Measurements from ENCODE around the gene FNIP2. TPM values are rescaled to one million over a fixed set of nuclear protein-coding genes. Genes with fewer than 3 reads are reported as not detected.
"Not testable (repeated sequence)": the region's sequence is repeated elsewhere in the genome, so short reads cannot be mapped to it uniquely, and the experiment has no call there.

FNIP2 gene
- total and polyA plus RNA-seq, 2 donors (not counting 1 experiment from before 2014, with no cell fraction given): 0.03 to 0.17 TPM

- ATAC-seq (ENCODE audit: low read depth); H3K9ac ChIP-seq (ENCODE audit: low read length); H3K27ac Mint-ChIP-seq; H3K27me3 ChIP-seq (replicated peaks in 1 of 4; ENCODE audit: control extremely low read depth in 1 of 4, control insufficient read depth in 3 of 4, insufficient read depth in 4 of 4, low read length in 3 of 4); H3K9me3 Mint-ChIP-seq (ENCODE audit: insufficient read depth); H3K36me3 ChIP-seq (replicated peaks in 1 of 2; ENCODE audit: control extremely low read depth in 1 of 2, control insufficient read depth in 1 of 2, extremely low read depth in 1 of 2, insufficient read depth in 2 of 2, low read length in 1 of 2); H3K4me3 ChIP-seq (ENCODE audit: control extremely low read depth in 1 of 5, extremely low read depth in 1 of 5, insufficient read depth in 1 of 5, low read depth in 2 of 5, low read length in 4 of 5); H3K4me3 Mint-ChIP-seq; CTCF ChIA-PET; H3K4me1 ChIP-seq (ENCODE audit: control insufficient read depth in 2 of 2, insufficient read depth in 2 of 2, low read length in 2 of 2); POLR2A ChIA-PET; H2AFZ ChIP-seq (ENCODE audit: insufficient read depth, low read depth, low read length, poor library complexity, severe bottlenecking); H3K79me2 ChIP-seq (ENCODE audit: control insufficient read depth, insufficient read depth, low read length); H3K4me1 Mint-ChIP-seq; H4K20me1 ChIP-seq (ENCODE audit: control insufficient read depth, insufficient read depth, low read length, poor library complexity, severe bottlenecking); H3K27me3 Mint-ChIP-seq; H3K4me2 ChIP-seq (replicated peaks; ENCODE audit: low read depth, low read length, poor library complexity, severe bottlenecking); DNase-seq; H3K9me3 ChIP-seq (ENCODE audit: control extremely low read depth in 1 of 3, control insufficient read depth in 2 of 3, insufficient read depth in 1 of 3, low read length in 2 of 3); H3K27ac ChIP-seq (ENCODE audit: low read length in 2 of 2); intact Hi-C loops (cut with micrococcal nuclease): not testable (repeated sequence)
- whole genome bisulfite sequencing (ENCODE audit: insufficient coverage): no CpG with 5 or more reads among the region's 3 CpGs
Measured at GRCh38 chr4:158956918-158957317, 188.1 kb downstream of the FNIP2 start.

Small RNA genes lying within 50 kb of the gene (small RNA-seq; reads per million reads assigned to genes)
- gene RF00157 (ENCODE audit: insufficient read length, low read depth, low replicate concordance): not detected
- gene RNU6-128P (ENCODE audit: insufficient read length, low read depth, low replicate concordance): not detected

Other genes with a start within 250 kb of the FNIP2 start
- not detected in 2 replicates for gene RXFP1, start 247.1 kb upstream of the FNIP2 start, total RNA-seq
- not detected in 2 replicates for gene RXFP1, start 247.1 kb upstream of the FNIP2 start, polyA plus RNA-seq
- gene C4orf46, start 97.1 kb upstream of the FNIP2 start, total RNA-seq: 3.8 and 4.3 TPM in 2 replicates
- 4.6 and 18.0 TPM in 2 replicates for gene C4orf46, start 97.1 kb upstream of the FNIP2 start, polyA plus RNA-seq
- gene ETFDH, start 96.7 kb upstream of the FNIP2 start, total RNA-seq: 8.8 and 10.8 TPM in 2 replicates
- gene ETFDH, start 96.7 kb upstream of the FNIP2 start, polyA plus RNA-seq: 7.6 and 7.8 TPM in 2 replicates
- gene PPID, start 45.6 kb upstream of the FNIP2 start, total RNA-seq: 18.7 and 23.7 TPM in 2 replicates
- 9.4 and 16.4 TPM in 2 replicates for gene PPID, start 45.6 kb upstream of the FNIP2 start, polyA plus RNA-seq